Measurements from ENCODE around the gene LMF1. TPM values are rescaled to one million over a fixed set of nuclear protein-coding genes. Genes with fewer than 3 reads are reported as not detected.
"Not testable (repeated sequence)": the region's sequence is repeated elsewhere in the genome, so short reads cannot be mapped to it uniquely, and the experiment has no call there.

Gene LMF1
- total RNA-seq, 4 donors from 2014 or later = 7.7 to 15.8 (median 10.2) TPM

GRCh38 chr16:963913-964312 lies 6.9 kb downstream of the LMF1 start:
- Histone ChIP-seq H3K9me3 (no peaks in the 10 kb centered on the region), H3K4me1 (peaks cover 10 to 14% of the 10 kb centered on the region in 2 donors), H3K27me3 (no peaks in the 10 kb centered on the region), H3K27ac (no peak overlapping the region), H3K36me3 (no peaks in the 10 kb centered on the region), H3K4me3 (peak overlapping the region in 1 of 4 donors; percentile 20)
- intact Hi-C loops (cut with DNase I; ENCODE audit: low total_unique reads) (loop anchor here (2.0 kb wide), 1 partner anchor 55 kb away; no protein-coding TSS in a partner anchor), in situ Hi-C loops (cut with MboI; ENCODE audit: low sequenced_read_pairs in 4 of 4) (no loop called here)
- DNase-seq (no peak), ATAC-seq (no peak)
- no peak for TF ChIP-seq CTCF (IDR thresholded peaks at IDR 0.05 in 4 of 5, conservative IDR thresholded peaks at IDR 0.05 in 1 of 5)
- no peak for TF ChIP-seq POLR2A (IDR thresholded peaks at IDR 0.05)

GRCh38 chr16:962901-963814 lies 7.6 kb downstream of the LMF1 start:
- Histone ChIP-seq H3K4me1 (peaks cover 10 to 12% of the 10 kb centered on the region in 2 donors), H3K9me3 (no peaks in the 10 kb centered on the region), H3K27me3 (no peaks in the 10 kb centered on the region), H3K27ac (no peak overlapping the region), H3K36me3 (no peaks in the 10 kb centered on the region), H3K4me3 (no peak overlapping the region)
- TF ChIP-seq CTCF (IDR thresholded peaks at IDR 0.05 in 4 of 5, conservative IDR thresholded peaks at IDR 0.05 in 1 of 5) = no peak
- no peak for TF ChIP-seq POLR2A (IDR thresholded peaks at IDR 0.05)
- in situ Hi-C loops (cut with MboI; ENCODE audit: low sequenced_read_pairs in 4 of 4) = no loop called here
- DNase-seq (no peak), ATAC-seq (no peak)
- intact Hi-C loops (cut with DNase I; ENCODE audit: low total_unique reads) = no loop called here

- no peaks in the 10 kb centered on the region for H3K27me3 ChIP-seq
- H3K27ac ChIP-seq = no peak overlapping the region
- H3K4me3 ChIP-seq = no peak overlapping the region
- H3K4me1 ChIP-seq = peaks cover 10 to 12% of the 10 kb centered on the region in 2 donors
- in situ Hi-C loops (cut with MboI; ENCODE audit: low sequenced_read_pairs in 4 of 4) (no loop called here), intact Hi-C loops (cut with DNase I; ENCODE audit: low total_unique reads) (no loop called here)
- no peaks in the 10 kb centered on the region for H3K9me3 ChIP-seq
- ATAC-seq = no peak
- TF ChIP-seq CTCF (IDR thresholded peaks at IDR 0.05 in 4 of 5, conservative IDR thresholded peaks at IDR 0.05 in 1 of 5) = no peak
- no peak for TF ChIP-seq POLR2A (IDR thresholded peaks at IDR 0.05)
- DNase-seq = no peak
- no peaks in the 10 kb centered on the region for H3K36me3 ChIP-seq
Observed at GRCh38 chr16:962366-962765, 8.4 kb downstream of the LMF1 start.

- no peaks in the 10 kb centered on the region for H3K27me3 ChIP-seq
- TF ChIP-seq CTCF (IDR thresholded peaks at IDR 0.05 in 4 of 5, conservative IDR thresholded peaks at IDR 0.05 in 1 of 5) = no peak
- TF ChIP-seq POLR2A (IDR thresholded peaks at IDR 0.05) = no peak
- intact Hi-C loops (cut with DNase I; ENCODE audit: low total_unique reads) = no loop called here
- no peaks in the 10 kb centered on the region for H3K36me3 ChIP-seq
- H3K4me1 ChIP-seq = peaks cover 6 to 8% of the 10 kb centered on the region in 2 donors
- H3K27ac ChIP-seq = no peak overlapping the region
- no peaks in the 10 kb centered on the region for H3K9me3 ChIP-seq
- in situ Hi-C loops (cut with MboI; ENCODE audit: low sequenced_read_pairs in 4 of 4) = no loop called here
- no peak overlapping the region for H3K4me3 ChIP-seq
- no peak for ATAC-seq
- no peak for DNase-seq
Observed at GRCh38 chr16:959232-960040, 11.3 kb downstream of the LMF1 start.

- ATAC-seq; H3K4me3 ChIP-seq; H3K27me3 ChIP-seq; in situ Hi-C loops (cut with MboI; ENCODE audit: low sequenced_read_pairs in 4 of 4); DNase-seq; H3K4me1 ChIP-seq; intact Hi-C loops (cut with DNase I; ENCODE audit: low total_unique reads); H3K9me3 ChIP-seq; H3K27ac ChIP-seq: not testable (repeated sequence)
- H3K36me3 ChIP-seq = peaks cover 0 to 13% of the 10 kb centered on the region in 2 donors
Observed at GRCh38 chr16:955766-956165, 15.0 kb downstream of the LMF1 start.

- H3K27me3 ChIP-seq; H3K4me1 ChIP-seq; ATAC-seq; H3K27ac ChIP-seq; in situ Hi-C loops (cut with MboI; ENCODE audit: low sequenced_read_pairs in 4 of 4); DNase-seq; H3K4me3 ChIP-seq; intact Hi-C loops (cut with DNase I; ENCODE audit: low total_unique reads); H3K9me3 ChIP-seq: not testable (repeated sequence)
- H3K36me3 ChIP-seq = peaks cover 0 to 13% of the 10 kb centered on the region in 2 donors
Observed at GRCh38 chr16:953818-954217, 17.0 kb downstream of the LMF1 start.
